Measurements from ENCODE around the gene POLR1A. TPM values are rescaled to one million over a fixed set of nuclear protein-coding genes. Genes with fewer than 3 reads are reported as not detected.

Gene POLR1A
- total RNA-seq, 1 experiment from 2014 or later, result 19.4 TPM

DNA sequence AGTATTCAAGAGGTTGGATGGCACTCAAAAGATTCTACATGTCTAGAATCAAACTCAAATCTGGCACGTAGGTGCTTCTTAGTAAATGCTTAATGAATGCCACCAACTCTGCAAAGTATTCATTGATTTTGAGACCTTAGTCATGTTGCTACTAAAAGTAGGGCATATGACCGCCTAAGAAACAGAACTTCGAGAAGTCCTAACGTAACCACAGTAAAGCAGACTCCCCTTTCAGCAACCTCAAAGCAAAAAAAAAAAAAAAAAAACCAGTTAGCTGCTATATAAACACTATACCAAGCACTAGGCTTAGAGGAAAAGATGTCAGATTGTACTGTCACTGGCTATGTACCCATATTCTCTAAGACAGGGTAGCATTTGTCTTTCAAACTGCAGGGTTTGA lies 34.3 kb upstream of the POLR1A start:
- no peaks in the 10 kb centered on the region for H3K9me2 ChIP-seq (replicated peaks; ENCODE audit: insufficient read depth, low read length)
- H3K9me3 ChIP-seq (ENCODE audit: low read length), result no peaks in the 10 kb centered on the region
- no peaks in the 10 kb centered on the region for H3K4me1 ChIP-seq (ENCODE audit: low read length)
- H3K4me2 ChIP-seq (ENCODE audit: low read depth, low read length, poor library complexity, severe bottlenecking), result no peak overlapping the region
- H3K9ac ChIP-seq (ENCODE audit: low read length), result no peak overlapping the region
- no peak overlapping the region for H2AFZ ChIP-seq (ENCODE audit: low read length)
- DNase-seq, result no peak
- H3K79me2 ChIP-seq (ENCODE audit: low read length), result no peaks in the 10 kb centered on the region
- H3K36me3 ChIP-seq (ENCODE audit: insufficient read depth, low read length), result peaks cover 84% of the 10 kb centered on the region
- no peak overlapping the region for H3K4me3 ChIP-seq (ENCODE audit: low read length)
- no peak overlapping the region for H3K27ac ChIP-seq (ENCODE audit: low read length)
- peaks cover 7% of the 10 kb centered on the region; the same call in 1 of the 2 replicates for H4K20me1 ChIP-seq (ENCODE audit: insufficient read depth, low read depth, low read length)
- H3K27me3 ChIP-seq (ENCODE audit: low read length), result no peaks in the 10 kb centered on the region

DNA sequence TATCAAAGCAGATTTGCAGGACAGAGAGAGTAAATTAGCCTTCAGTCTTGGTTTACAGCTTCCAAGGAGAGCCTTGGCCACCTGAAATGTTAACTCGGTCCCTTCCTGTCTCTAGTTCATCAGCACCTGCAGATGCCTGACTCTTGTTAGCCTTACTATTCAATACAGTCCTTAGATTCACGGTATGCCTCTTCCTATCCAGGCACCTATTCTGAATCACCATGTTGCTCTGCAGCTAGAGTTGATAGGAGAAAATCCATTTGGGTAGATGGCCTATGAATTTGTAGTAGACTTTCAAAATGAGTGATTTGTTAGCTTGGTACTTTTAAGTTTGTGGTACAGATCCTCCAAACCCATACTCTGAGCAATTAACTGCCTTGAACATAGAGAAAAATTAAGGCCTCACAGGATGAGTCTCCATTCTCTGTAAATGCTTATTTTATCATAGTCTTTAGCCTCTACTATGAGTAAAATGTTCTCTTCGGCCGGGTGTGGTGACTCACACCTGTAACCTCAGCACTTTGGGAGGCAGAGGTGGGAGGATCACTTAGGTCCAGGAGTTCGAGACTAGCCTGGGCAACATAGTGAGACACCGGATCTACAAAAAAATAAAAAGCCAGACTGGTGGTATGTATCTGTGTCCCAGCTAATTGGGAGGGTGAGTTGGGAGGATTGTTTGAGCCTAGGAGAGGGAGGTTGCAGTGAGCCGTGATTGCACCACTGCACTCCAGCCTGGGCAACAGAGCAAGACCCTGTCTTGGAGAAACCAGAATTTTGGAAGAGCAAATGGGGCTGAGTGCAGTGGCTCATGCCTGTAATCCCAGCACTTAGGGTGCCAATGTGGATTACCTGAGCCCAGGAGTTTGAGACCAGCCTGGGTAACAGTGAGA lies 33.3 kb upstream of the POLR1A start:
- H3K36me3 ChIP-seq (ENCODE audit: insufficient read depth, low read length), result peaks cover 85% of the 10 kb centered on the region
- no peaks in the 10 kb centered on the region for H3K9me3 ChIP-seq (ENCODE audit: low read length)
- H3K27ac ChIP-seq (ENCODE audit: low read length), result no peak overlapping the region
- H3K9ac ChIP-seq (ENCODE audit: low read length), result no peak overlapping the region
- H3K4me1 ChIP-seq (ENCODE audit: low read length), result no peaks in the 10 kb centered on the region
- no peaks in the 10 kb centered on the region for H3K79me2 ChIP-seq (ENCODE audit: low read length)
- H2AFZ ChIP-seq (ENCODE audit: low read length), result no peak overlapping the region
- no peak overlapping the region for H3K4me2 ChIP-seq (ENCODE audit: low read depth, low read length, poor library complexity, severe bottlenecking)
- H3K9me2 ChIP-seq (replicated peaks; ENCODE audit: insufficient read depth, low read length), result no peaks in the 10 kb centered on the region
- H4K20me1 ChIP-seq (ENCODE audit: insufficient read depth, low read depth, low read length), result peaks cover 7% of the 10 kb centered on the region; the same call in 1 of the 2 replicates
- H3K4me3 ChIP-seq (ENCODE audit: low read length), result no peak overlapping the region
- H3K27me3 ChIP-seq (ENCODE audit: low read length), result no peaks in the 10 kb centered on the region
- DNase-seq, result no peak

DNA sequence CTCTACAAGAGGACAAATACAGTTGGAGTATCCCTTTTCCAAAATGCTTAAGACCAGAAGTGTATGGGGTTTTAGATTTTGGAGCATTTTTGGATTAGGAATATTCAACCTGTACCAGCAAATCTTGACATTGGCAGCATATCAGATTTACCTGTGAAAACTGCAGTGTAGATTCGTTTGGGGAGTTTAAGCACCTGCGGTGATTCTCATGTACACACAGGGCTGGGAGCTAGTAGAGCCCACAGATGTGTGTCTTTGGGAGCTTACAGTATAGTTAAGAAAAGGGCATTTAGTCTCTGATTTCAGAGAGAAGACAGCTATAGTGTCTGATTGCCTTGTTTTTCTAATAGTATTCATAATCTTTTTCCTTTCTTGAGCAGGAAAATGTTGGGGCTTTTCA lies 30.5 kb upstream of the POLR1A start:
- Histone ChIP-seq H3K4me2 (ENCODE audit: low read depth, low read length, poor library complexity, severe bottlenecking) (no peak overlapping the region), H3K36me3 (ENCODE audit: insufficient read depth, low read length) (peaks cover 98% of the 10 kb centered on the region), H3K27ac (ENCODE audit: low read length) (no peak overlapping the region), H3K9me2 (replicated peaks; ENCODE audit: insufficient read depth, low read length) (no peaks in the 10 kb centered on the region), H3K4me1 (ENCODE audit: low read length) (no peaks in the 10 kb centered on the region), H3K9ac (ENCODE audit: low read length) (no peak overlapping the region), H2AFZ (ENCODE audit: low read length) (no peak overlapping the region), H3K9me3 (ENCODE audit: low read length) (no peaks in the 10 kb centered on the region), H3K4me3 (ENCODE audit: low read length) (no peak overlapping the region), H3K27me3 (ENCODE audit: low read length) (no peaks in the 10 kb centered on the region), H3K79me2 (ENCODE audit: low read length) (no peaks in the 10 kb centered on the region; the same call in 1 of the 2 replicates), H4K20me1 (ENCODE audit: insufficient read depth, low read depth, low read length) (peaks cover 14% of the 10 kb centered on the region; the same call in 1 of the 2 replicates)
- DNase-seq, result no peak

DNA sequence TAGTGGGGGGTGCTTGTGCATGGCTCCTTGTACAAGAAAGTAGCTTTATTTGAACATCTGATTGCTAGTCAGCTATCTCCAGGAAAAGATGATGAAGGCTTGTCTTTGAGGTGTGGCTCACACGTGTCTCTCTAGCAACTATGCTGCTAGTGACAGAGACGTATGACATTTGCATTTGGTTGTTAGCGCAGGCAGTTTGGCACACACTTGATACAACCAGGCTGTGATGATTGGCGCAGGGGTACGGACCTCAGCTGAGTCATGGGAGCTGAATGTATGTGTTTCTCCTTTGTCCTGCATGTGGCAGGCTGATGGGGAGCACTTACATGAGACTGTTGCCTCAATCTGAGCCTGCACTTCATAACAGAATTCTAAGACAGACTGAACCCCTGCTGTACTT lies 30.0 kb upstream of the POLR1A start:
- H3K4me1 ChIP-seq (ENCODE audit: low read length), result no peaks in the 10 kb centered on the region
- H3K27ac ChIP-seq (ENCODE audit: low read length), result no peak overlapping the region
- peaks cover 14% of the 10 kb centered on the region; the same call in 1 of the 2 replicates for H4K20me1 ChIP-seq (ENCODE audit: insufficient read depth, low read depth, low read length)
- DNase-seq, result no peak
- no peaks in the 10 kb centered on the region for H3K9me3 ChIP-seq (ENCODE audit: low read length)
- H3K36me3 ChIP-seq (ENCODE audit: insufficient read depth, low read length), result peaks cover 98% of the 10 kb centered on the region
- H3K9ac ChIP-seq (ENCODE audit: low read length), result no peak overlapping the region
- H3K27me3 ChIP-seq (ENCODE audit: low read length), result no peaks in the 10 kb centered on the region
- no peaks in the 10 kb centered on the region; the same call in 1 of the 2 replicates for H3K79me2 ChIP-seq (ENCODE audit: low read length)
- H3K9me2 ChIP-seq (replicated peaks; ENCODE audit: insufficient read depth, low read length), result no peaks in the 10 kb centered on the region
- no peak overlapping the region for H3K4me3 ChIP-seq (ENCODE audit: low read length)
- H2AFZ ChIP-seq (ENCODE audit: low read length), result no peak overlapping the region
- no peak overlapping the region for H3K4me2 ChIP-seq (ENCODE audit: low read depth, low read length, poor library complexity, severe bottlenecking)

DNA sequence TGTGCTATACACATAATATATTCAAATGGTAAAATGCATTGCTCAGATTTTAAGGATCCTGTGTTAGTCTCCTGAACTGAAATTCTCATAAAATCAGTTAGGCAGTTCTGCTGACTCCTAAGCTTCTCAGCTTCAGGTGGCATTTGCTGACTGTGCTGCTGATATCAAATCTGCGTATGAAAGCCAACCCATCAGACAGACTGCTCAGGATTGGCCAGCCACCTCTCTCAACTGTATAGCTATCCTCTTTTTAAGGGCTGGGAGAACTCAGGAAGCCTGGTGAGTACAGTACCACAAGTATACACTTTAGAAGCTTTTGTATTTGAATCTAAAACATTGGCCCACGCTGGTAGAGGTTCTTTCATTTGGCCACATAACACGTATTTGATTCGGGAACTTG lies 29.0 kb upstream of the POLR1A start:
- no peak overlapping the region for H3K4me3 ChIP-seq (ENCODE audit: low read length)
- no peak overlapping the region for H3K4me2 ChIP-seq (ENCODE audit: low read depth, low read length, poor library complexity, severe bottlenecking)
- no peak overlapping the region for H3K9ac ChIP-seq (ENCODE audit: low read length)
- H3K27ac ChIP-seq (ENCODE audit: low read length), result no peak overlapping the region
- 0 out of 2 replicates have a peak, but pooled peaks cover 14% of the 10 kb centered on the region for H4K20me1 ChIP-seq (ENCODE audit: insufficient read depth, low read depth, low read length)
- no peaks in the 10 kb centered on the region; the same call in 1 of the 2 replicates for H3K79me2 ChIP-seq (ENCODE audit: low read length)
- H3K36me3 ChIP-seq (ENCODE audit: insufficient read depth, low read length), result peaks cover 95% of the 10 kb centered on the region
- no peak for DNase-seq
- H3K9me3 ChIP-seq (ENCODE audit: low read length), result no peaks in the 10 kb centered on the region
- no peaks in the 10 kb centered on the region for H3K9me2 ChIP-seq (replicated peaks; ENCODE audit: insufficient read depth, low read length)
- H3K27me3 ChIP-seq (ENCODE audit: low read length), result no peaks in the 10 kb centered on the region
- H3K4me1 ChIP-seq (ENCODE audit: low read length), result no peaks in the 10 kb centered on the region
- H2AFZ ChIP-seq (ENCODE audit: low read length), result no peak overlapping the region

DNA sequence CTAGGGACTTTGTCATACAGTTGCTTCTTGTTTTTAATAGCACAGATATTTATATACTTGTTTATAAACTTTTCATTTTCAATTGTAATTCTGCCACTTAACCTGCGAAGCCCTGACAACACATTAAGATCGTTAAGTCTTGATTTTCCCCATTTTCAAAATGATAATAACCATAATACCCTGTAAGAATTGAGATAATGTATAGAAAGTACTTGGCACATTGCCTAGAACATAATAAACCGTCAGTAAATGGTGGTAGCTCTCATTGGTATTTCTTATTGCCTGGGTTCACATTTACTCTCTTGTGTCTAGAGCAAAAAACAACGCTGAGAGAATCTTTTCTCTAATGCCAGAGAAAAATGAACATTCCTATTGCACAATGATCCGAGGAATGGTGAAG lies 19.0 kb upstream of the POLR1A start:
- DNase-seq, result no peak
- no peaks in the 10 kb centered on the region for H3K4me1 ChIP-seq (ENCODE audit: low read length)
- H3K27ac ChIP-seq (ENCODE audit: low read length), result no peak overlapping the region
- H3K79me2 ChIP-seq (ENCODE audit: low read length), result peaks cover 65% of the 10 kb centered on the region
- no peak overlapping the region for H3K4me3 ChIP-seq (ENCODE audit: low read length)
- no peaks in the 10 kb centered on the region for H3K9me2 ChIP-seq (replicated peaks; ENCODE audit: insufficient read depth, low read length)
- H3K9ac ChIP-seq (ENCODE audit: low read length), result no peak overlapping the region
- H4K20me1 ChIP-seq (ENCODE audit: insufficient read depth, low read depth, low read length), result peaks cover 24% of the 10 kb centered on the region; the same call in 1 of the 2 replicates
- no peak overlapping the region for H2AFZ ChIP-seq (ENCODE audit: low read length)
- H3K9me3 ChIP-seq (ENCODE audit: low read length), result no peaks in the 10 kb centered on the region
- peaks cover 93% of the 10 kb centered on the region for H3K36me3 ChIP-seq (ENCODE audit: insufficient read depth, low read length)
- H3K4me2 ChIP-seq (ENCODE audit: low read depth, low read length, poor library complexity, severe bottlenecking), result no peak overlapping the region
- no peaks in the 10 kb centered on the region for H3K27me3 ChIP-seq (ENCODE audit: low read length)

DNA sequence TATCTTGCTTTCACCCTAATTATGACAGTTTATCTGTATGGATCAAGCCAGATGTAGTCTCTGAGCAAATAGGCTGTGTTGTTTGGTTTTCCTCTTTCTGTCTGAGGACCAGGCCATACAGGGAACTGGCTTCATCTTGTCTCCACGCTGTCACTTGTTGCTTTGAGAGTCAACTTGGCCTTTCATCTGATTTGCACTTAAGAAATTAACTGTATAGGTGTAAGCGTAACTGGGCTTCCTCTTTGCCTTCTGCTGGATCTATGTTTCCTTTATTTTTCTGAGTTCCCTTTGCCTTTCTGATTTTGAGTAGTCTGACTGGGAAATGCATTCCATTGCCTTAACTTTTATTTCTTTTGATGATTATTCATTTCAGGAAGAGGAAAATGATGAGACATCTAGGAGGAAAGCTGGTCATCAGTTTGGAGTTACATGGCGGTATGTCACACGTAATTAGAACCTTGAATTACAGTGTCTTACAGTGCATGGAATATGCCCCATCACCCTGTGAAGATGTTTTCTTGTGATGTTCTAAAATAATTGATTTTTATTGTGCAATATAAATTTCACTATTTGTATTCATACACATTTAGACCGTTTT lies 17.7 kb upstream of the POLR1A start:
- Histone ChIP-seq H3K4me2 (ENCODE audit: low read depth, low read length, poor library complexity, severe bottlenecking) (no peak overlapping the region), H3K4me1 (ENCODE audit: low read length) (no peaks in the 10 kb centered on the region), H3K9ac (ENCODE audit: low read length) (no peak overlapping the region), H3K36me3 (ENCODE audit: insufficient read depth, low read length) (peaks cover 91% of the 10 kb centered on the region), H3K27ac (ENCODE audit: low read length) (no peak overlapping the region), H3K79me2 (ENCODE audit: low read length) (peaks cover 67% of the 10 kb centered on the region), H2AFZ (ENCODE audit: low read length) (no peak overlapping the region), H3K4me3 (ENCODE audit: low read length) (no peak overlapping the region), H4K20me1 (ENCODE audit: insufficient read depth, low read depth, low read length) (peaks cover 18% of the 10 kb centered on the region; the same call in 1 of the 2 replicates), H3K9me3 (ENCODE audit: low read length) (no peaks in the 10 kb centered on the region), H3K9me2 (replicated peaks; ENCODE audit: insufficient read depth, low read length) (no peaks in the 10 kb centered on the region), H3K27me3 (ENCODE audit: low read length) (no peaks in the 10 kb centered on the region)
- DNase-seq, result no peak

DNA sequence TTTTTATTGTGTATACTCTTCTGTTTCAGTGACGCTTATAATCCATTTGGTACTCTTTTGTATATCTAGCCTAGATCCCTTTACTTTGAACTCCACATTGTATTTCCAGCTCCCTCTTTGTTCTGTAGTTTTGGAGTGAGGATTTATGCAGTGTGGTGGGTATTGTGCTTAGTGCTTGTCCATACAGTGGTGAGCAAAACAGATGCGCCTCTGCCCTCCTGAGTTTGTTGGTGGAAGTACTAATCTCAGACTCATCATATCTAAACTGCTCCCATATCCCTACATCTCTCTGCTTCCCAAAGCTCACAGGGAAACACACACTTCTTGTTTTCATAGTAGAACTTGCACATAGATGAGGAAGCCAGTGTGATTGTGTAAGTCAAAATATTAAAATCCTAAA lies 12.4 kb upstream of the POLR1A start:
- Histone ChIP-seq H4K20me1 (ENCODE audit: insufficient read depth, low read depth, low read length) (peaks cover 39% of the 10 kb centered on the region), H2AFZ (ENCODE audit: low read length) (no peak overlapping the region), H3K79me2 (ENCODE audit: low read length) (peaks cover 75% of the 10 kb centered on the region), H3K4me3 (ENCODE audit: low read length) (no peak overlapping the region), H3K9me2 (replicated peaks; ENCODE audit: insufficient read depth, low read length) (no peaks in the 10 kb centered on the region), H3K4me1 (ENCODE audit: low read length) (peaks cover 6% of the 10 kb centered on the region), H3K9ac (ENCODE audit: low read length) (no peak overlapping the region), H3K9me3 (ENCODE audit: low read length) (no peaks in the 10 kb centered on the region), H3K27ac (ENCODE audit: low read length) (no peak overlapping the region), H3K36me3 (ENCODE audit: insufficient read depth, low read length) (peaks cover 86% of the 10 kb centered on the region), H3K27me3 (ENCODE audit: low read length) (no peaks in the 10 kb centered on the region), H3K4me2 (ENCODE audit: low read depth, low read length, poor library complexity, severe bottlenecking) (no peak overlapping the region)
- no peak for DNase-seq
